Stimulated activated naive CD4-positive, alpha-beta T cell (primary cell): Measurements from ENCODE around the gene DEPDC5.

Source experiments
- DNase-seq, 6 experiments: peaks; one replicate each; lab custom pipeline; 2025; lab: John Stamatoyannopoulos, UW

DEPDC5 gene

DNA sequence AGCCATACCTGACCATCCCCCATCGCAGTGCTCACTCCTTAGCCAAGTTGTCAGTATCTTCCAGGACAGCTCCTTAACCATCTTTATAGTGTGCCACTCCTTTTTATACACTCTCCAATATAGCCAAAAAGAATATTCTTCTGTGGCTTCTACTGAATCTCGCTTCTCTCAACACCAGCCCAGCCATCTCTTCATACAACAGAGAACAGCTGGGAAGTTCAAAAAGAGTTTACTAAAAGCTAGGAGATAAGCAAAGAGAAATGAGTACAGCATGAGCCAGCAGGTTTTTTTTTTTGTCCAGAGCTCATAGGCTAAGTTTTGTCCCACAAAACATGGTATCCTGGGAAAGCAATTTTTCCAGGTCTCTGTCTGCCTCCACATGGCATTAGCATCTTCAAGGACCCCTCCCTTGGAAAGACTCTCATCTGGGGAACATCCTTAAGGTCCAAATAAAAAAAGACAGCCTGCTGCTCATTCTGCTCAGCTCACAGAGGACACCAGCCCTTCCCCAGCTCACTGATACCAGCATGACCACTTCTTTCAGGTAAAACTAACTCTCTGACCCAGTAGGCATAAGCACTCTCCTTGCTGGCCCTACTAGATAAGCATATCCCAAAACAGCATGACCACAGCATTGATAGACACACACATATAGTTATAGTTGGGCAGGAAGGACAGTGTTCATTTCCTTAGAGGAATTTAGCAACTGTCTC is 141.7 kb downstream of the DEPDC5 start:
- no peak for DNase-seq

DNA sequence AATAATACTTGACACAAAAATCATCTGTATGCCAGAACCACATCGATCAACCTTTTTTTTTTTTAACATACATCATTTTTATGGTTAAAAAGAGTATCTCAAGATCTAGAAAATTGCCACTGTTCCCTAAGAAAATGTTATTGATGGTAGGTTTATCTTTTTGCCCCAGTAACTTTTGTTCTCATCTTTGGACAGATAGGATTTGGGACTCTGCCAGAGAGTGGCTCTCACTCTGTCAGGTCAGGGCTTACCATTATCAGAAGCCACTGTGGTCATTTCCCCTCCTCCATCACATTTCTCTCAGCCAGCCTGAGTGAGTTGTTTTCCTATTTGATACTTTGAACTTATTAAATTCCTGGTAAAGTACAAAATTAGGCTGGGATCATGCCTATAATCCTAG is 142.7 kb downstream of the DEPDC5 start:
- DNase-seq = no peak

- no peak for DNase-seq
Observed at GRCh38 chr22:31897842-31898805, 144.3 kb downstream of the DEPDC5 start.

DNA sequence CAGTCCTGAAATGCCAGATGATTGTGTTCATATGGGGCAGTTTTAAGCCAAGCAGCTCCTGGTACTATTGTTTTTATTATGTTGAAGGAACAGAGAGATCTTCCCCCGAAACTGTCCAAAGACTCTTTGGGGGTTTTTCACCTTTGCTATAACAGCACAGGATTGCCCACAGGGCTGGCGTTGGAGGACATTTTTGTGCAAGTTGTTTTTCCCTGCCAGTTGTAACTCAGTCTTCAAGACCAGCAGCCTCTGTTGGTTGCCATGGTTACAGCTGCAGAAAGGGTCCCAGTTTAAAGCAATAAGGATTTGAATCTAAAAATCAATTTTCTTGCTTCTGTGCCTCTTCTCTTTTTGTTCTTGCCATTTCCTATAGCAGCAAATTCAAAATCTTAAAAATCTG is 145.1 kb downstream of the DEPDC5 start:
- DNase-seq = no peak

DNA sequence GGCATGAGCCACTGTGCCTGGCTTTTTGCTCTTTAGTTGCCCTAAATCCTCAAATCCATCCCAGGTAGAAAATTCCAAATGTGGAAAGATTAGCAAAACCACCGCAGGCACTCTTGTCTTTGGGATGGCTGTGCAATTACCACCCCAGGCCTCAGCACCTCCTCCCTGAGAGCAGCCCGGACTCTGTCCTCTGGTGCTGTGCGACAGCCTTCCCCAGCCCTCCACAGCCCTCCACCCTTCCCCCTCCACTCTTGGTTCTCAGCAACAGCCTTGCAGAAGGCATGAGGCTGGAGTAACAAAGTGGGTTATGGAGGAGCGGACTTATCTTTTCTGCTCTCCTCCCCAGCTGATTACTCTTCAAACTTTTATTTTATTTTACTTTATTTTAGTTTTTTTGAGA is 145.8 kb downstream of the DEPDC5 start:
- DNase-seq = no peak

DNA sequence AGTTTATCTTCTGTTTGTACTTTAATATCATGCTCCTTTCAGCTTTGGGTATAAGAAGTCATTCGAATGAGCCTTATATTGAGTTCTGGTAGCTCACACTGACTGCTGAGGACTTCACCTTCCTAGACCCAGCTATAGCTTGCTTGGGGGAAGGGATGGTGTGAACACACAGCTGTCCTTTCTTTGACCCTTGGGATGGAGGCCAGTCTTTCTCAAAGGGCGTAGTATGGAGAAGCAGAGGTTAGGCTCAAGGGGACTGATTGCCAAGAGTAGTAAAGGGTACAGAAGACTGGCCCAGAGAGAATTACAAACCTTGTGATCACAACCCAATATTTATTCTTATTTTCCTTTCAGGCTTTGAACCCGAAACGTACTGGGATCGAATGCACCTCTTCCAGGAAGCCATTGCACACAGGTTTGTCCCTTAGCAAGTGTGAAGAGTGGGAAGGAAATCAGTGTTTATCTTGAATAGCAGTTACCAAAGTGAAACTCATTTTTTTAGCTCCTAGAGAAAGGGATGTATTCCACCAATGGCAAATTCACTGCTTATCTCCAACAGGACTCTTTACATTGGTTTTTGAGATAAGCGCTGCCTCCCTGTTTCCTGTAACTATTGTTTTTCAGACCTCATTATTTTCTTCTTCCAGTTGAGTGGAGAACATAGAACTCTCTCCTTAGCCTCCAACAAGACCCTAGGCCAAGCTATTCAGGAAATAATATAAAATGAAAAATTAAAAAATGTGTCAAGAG is 147.7 kb downstream of the DEPDC5 start:
- no peak for DNase-seq

DNA sequence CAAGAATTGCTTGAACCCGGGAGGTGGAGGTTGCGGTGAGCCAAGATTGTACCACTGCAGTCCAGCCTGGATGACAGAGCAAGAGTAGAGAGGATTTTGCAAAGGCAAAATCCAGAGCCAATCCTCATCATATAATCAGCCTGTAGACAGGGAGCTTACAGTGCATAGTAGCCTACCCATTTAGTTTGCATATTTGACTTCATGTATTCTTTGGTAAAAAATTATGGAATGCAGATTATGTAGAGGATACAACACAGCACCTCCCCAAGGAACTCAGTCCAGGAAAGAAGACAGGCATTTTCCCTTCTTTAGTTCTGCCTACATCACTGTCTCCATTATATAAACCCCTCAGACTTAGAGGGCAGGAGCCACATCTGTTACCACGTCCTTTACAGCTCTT is 150.8 kb downstream of the DEPDC5 start:
- DNase-seq = no peak

- DNase-seq = no peak
Observed at GRCh38 chr22:31905356-31905755, 151.5 kb downstream of the DEPDC5 start.

DNA sequence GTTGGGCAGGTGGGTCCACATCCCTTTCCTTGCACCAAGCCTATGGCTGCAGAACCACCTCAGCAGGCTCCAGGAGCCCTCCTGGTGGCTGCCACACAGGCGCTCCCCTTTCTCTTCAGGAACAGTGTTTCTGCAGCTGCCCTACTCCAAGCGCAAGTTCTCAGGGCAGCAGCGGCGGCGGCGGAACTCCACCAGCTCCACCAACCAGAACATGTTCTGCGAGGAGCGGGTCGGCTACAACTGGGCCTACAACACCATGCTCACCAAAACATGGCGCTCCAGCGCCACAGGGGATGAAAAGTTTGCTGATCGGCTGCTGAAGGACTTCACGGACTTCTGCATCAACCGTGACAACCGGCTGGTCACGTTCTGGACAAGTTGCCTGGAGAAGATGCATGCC is 152.3 kb downstream of the DEPDC5 start:
- no peak for DNase-seq

- DNase-seq = no peak
Observed at GRCh38 chr22:31906569-31906968, 152.8 kb downstream of the DEPDC5 start.

DNA sequence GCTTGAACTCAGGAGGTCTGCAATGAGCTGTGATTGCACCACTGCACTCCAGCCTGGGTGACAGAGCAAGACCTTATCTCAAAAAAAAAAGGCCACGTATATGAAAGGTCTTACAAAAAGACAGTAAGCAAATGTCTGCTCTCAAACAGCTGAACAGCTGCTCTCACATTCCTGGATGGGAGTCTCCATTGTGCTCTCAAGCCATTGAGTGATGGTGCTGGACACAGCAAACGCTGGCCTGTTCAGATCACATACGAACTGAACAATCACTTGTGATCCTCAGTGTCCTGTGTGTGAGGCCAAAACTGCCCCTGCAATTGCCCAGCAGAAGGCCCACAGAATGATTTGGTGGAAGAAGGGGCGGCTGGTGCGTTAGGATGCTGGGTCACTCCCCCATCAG is 156.2 kb downstream of the DEPDC5 start:
- DNase-seq = no peak

GRCh38 chr22:31911565-31912406 is 158.0 kb downstream of the DEPDC5 start:
- no peak for DNase-seq

DNA sequence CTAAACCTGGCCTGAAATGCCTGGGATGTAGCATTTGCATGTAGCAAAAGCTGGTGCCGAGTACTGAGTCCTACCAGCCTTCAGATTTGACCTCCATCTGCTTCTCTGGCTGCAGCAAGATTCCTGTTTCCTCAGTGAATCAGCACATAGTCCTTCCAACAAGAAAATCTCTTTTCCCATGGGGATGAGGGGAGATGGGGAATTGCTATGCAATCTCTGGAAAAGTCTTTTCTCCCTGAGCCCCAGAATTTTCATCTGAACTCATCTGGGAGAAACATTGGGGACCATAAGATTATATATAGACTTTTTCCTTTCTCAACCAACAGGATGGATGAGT is 158.6 kb downstream of the DEPDC5 start:
- DNase-seq = no peak

GRCh38 chr22:31915586-31915985 is 161.8 kb downstream of the DEPDC5 start:
- DNase-seq = no peak

GRCh38 chr22:31917227-31917921 is 163.6 kb downstream of the DEPDC5 start:
- DNase-seq = no peak

- DNase-seq = no peak
Observed at GRCh38 chr22:31919730-31920129, 165.9 kb downstream of the DEPDC5 start.

DNA sequence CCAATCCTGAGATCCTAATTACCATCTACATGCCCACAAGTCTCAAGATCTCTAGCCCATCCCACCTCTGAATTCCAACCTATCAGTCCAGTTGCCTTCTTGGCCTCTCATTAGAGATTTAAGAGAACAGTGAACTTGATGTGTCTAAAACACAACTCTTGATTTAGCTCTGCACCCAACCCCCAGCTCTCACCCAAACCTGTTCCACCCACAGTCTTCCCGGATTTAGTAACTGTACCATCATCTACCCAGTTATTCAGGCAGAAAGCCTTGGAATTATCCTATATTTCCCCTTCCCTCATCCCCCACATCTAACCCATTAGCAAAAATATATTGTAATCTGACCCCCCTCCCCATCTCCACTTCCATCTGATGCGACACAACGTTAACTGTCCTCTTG is 166.5 kb downstream of the DEPDC5 start:
- DNase-seq = no peak

DNA sequence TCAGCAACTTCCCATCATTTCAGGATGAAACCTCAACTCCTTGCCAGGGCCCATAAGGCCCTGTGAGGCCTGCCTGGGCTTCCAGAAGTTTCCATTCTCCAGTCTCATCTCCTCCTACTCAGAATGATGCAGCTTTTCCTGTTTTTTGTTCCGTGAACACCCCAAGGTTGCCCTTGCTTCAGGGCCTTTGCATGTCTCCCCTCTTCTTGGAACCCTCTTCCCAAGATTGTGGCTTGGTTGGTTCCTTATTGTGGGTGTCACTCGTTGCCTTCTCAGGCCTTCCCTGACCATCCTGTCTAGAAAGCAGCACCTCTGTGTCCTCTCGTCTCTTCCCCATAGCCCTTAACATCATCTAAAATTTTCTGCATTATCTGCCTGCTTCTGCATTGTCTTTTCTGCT is 167.3 kb downstream of the DEPDC5 start:
- no peak for DNase-seq

DNA sequence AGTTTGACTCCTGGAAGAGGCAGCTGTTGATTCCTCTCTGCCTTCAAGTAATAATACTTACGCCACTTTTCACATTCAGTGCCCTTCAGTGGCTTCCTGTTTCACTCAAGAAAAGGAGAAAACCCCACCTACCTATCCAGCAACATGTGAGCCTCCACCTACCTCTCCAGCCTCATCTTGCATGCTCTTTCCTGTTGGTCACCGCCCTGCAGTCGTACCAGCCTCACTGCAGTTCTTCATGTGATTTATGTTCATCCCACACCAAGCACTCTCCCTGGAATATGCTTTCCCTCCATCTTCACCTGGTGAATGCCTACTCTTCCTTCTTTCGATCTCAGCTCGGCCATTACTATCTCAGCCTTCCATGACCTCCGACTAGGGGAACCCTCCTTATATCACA is 168.7 kb downstream of the DEPDC5 start:
- DNase-seq = no peak

DNA sequence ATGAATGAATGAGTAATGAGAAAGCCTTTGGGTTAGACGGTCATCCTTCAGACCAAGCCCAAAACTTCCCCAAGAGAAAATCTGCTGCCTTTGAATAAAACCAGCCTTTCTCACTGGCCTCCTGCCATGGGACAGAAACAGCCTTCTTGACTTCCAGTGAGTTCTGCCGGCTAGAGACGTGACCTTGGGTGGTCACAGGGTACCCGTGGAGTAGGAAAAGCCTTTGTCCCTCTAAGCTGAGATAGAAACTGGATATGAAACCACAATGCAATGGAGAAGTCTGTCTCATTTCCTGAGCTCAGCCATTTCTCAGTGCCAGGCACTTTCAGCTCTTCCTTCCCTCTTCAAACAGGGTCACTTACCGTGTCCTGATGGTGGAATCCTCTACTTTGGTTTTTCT is 169.3 kb downstream of the DEPDC5 start:
- DNase-seq = no peak

DNA sequence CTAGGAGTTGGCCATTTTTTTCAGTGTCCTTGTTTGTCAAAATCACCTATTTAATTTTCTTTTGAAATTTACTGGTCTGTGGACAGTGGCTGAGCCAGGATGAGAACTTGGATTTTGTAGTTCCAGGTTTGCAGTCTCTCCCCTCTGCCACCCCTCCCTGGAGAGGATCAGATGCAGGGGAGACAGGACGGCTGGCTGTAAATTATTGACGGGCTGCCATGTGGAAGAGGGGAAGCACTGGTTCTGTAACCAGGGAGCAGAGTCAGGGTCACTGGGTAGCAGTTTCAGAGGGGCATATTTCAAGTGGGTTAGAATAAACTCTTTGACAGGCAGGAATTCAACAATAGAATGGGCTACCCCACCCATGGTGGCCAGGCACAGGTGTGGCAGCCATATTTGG is 169.9 kb downstream of the DEPDC5 start:
- no peak for DNase-seq
